GM19351 (cell line): ENCODE measurements around the gene RFPL3.
"Not testable (repeated sequence)": the region's sequence is repeated elsewhere in the genome, so short reads cannot be mapped to it uniquely, and the experiment has no call there.

Experiments
- ATAC-seq: cut with Tn5 transposase; IDR thresholded peaks from one replicate; pipeline ENCODE4 v1.9.1; 2021; ENCODE audit warnings: mild to moderate bottlenecking, moderate library complexity; ENCODE audit not compliant: unreplicated experiment

RFPL3 gene

DNA sequence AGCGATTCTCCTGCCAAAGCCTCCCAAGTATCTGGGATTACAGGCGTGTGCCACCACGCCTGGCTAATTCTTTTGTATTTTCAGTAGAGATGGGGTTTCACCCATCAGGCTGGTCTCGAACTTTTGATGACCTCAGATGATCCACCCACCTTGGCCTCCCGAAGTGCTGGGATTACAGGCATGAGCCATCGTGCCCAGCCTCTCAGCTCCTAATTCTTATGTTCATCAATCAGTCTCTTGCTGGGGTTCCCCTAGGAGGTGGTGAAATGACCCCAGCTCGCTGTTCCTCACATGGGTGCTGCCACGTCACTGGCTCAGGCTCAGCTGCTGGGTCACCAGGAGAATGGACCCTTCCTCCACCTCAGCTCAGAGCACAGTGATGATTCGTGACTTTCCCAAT lies at the start of gene RFPL3:
Gene RFPL3, plus strand, starts transcription at position 301 of the 400 bp plus-strand sequence. CDS start 205 bp downstream, outside the sequence.
- not testable (repeated sequence) for ATAC-seq

- no peak for ATAC-seq
These were observed 49.5 kb upstream of the RFPL3 start for GRCh38 chr22:32308191-32308590.

GRCh38 chr22:32308934-32309333 lies 48.7 kb upstream of the RFPL3 start:
- ATAC-seq = no peak

GRCh38 chr22:32309585-32310251 lies 47.9 kb upstream of the RFPL3 start:
- ATAC-seq = no peak

DNA sequence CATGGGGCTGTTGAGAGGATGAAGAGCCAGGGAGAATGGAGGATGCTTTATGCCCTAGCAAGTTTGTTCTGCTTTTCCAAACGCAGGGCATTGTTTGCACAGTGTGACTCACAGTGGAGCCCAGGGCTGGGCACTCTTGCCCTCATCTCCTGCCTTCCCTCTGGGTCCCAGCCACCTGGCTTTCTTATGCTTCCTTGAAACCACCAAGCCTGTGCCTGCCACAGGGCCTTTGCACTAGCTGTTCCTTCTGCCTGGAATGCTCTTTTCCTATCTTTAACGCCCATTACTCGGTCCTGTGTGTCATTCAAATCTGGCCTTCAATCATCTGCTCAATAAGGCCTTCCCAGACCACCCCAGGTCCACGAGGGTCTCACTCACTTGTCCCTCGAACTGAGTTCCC lies 46.9 kb upstream of the RFPL3 start:
- ATAC-seq = no peak

- no peak for ATAC-seq
These were observed 46.1 kb upstream of the RFPL3 start for GRCh38 chr22:32311551-32312071.

- no peak for ATAC-seq
These were observed 44.9 kb upstream of the RFPL3 start for GRCh38 chr22:32312748-32313147.

DNA sequence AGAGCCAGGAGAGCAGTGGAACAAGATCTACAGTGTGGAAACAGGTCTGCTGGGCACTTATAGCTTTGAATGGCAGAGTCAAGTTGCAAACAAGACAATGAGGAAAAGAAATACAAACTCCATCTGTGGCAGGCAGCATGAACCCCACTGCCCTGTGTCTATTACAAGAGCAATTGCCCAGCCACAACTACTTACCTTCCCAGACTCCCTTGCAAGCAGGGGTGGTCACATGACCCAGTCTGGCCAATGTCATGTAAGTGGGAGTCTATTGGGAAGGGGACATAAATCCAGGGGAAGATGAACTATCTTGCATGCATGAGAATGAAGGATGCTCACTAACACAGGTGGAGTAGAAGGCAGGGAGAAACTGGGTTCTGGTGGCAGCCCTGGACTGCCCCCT lies 44.1 kb upstream of the RFPL3 start:
- ATAC-seq = no peak

DNA sequence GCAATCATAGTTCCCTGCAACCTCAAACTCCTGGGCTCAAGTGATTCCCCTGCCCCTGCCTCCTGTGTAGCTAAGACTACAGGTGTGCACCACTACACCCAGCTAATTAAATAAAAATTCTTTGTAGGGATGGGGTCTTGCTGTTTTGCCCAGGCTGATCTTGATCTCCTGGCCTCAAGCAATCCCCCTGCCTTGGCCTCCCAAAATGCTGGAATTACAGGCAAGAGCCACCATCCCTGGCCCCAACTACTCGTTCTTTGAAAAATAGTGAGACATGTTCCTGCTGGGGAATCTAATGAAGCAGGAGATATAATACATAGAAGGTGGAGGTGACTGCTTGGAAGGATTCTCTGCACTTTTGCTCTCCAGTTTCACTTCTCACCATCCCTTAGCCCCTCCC lies 40.1 kb upstream of the RFPL3 start:
- no peak for ATAC-seq

- ATAC-seq = no peak
These were observed 39.3 kb upstream of the RFPL3 start for GRCh38 chr22:32318361-32318760.

DNA sequence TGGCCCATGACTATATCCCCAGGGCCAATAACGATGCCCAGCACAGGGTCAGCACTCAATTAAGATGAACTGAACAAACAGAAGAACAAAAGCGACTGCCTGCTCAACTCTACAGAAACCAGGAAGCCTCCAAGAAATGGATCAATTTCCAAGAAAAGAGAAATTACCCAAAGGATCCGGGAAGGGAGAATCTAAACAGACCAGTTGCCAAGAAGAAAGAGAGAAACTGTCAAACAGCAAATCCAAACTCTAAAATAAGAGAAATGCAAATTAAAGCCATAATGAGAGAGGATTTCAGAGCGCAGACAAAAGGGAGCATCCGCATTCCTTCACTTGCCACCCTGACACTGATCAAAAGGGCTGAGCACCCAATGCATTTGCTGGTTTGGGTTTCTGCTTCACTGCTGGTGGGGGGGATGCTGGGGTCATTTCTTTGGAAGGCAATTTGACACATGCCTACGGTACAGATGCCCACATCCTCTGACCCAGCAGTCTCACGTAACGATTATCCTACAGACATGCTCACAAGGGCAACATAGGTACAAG lies 37.7 kb upstream of the RFPL3 start:
- ATAC-seq = no peak

DNA sequence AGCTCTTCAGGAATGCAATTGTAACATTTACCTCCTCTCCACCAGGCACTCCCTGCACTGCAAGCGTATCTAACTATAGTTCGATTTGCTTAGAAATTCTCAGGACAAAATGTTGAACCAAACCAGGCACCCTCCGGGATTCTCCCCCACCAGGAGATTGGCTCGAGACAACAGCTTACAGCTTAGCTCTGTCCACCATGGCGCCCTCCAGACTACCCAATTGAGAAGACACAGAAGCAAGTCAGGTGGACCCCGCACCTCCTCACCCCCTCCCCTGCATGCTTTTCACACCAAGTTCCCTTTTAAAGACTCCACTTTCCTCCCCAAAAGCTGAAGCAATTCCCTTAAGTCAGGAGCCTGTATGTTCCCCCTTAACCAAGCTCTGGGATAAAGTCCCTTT lies 34.7 kb upstream of the RFPL3 start:
- ATAC-seq = no peak

GRCh38 chr22:32323513-32324164 lies 34.0 kb upstream of the RFPL3 start:
- ATAC-seq = no peak

DNA sequence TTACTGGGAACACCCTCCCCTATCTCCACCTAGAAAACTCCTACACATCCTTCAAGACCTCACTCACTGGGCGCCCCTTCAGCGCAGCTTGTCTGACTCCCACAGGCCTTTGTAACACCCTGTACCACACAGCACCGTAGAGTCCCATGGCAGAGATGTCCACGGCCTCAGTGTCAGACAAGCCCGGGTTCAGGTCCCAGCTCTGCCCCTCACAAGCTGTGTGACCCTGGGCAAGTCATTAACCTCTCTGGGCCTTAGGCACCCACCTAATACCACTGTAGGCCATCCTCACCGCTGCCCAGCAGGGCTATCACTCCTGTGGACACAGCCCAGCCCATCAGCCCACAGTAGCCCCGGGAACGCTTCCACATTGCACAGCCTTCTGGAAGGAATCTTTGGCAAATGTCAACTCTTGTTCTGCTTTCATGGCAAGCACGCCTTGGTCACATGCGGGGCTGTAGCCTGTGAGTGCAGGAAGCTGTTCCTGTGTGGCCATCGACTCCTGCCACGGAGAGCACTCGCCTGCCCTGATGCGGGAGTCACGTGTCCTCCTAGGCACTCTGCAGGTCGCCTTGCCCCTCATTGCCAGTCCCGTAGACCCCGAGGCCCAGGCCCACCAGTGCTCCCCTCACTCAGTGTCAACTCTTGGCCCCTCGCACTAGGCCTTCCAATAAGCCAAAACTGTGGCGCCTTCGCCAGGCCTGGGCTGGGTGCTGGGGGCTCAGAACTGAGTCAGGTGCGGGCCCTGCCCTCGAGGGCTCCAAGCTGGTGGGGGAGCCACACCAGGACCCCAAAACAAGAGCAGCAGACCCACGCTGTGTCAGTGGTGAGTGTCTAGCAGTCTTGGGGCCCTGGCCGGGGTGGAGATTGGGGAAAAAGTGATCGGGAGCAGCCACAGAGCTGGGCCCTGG lies 32.9 kb upstream of the RFPL3 start:
- ATAC-seq = no peak

DNA sequence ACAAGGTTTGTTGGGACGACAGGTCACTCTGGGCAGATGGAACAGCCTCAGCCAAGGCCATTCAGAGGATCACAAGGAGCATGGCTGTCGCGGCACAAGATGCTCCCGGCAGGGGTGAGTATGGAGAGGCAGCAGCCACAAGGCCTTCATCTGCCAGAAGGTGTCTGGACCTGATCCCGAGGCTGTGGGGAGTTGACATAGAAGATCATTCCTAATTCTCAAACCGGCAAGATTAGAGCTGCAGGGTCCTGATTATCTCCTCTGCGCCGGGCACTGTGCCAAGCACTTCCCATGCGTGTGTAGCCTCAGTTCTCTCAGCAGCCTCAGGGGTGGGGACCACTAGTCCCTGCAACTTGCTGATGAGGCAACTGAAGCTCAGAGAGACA lies 32.3 kb upstream of the RFPL3 start:
- ATAC-seq = no peak

DNA sequence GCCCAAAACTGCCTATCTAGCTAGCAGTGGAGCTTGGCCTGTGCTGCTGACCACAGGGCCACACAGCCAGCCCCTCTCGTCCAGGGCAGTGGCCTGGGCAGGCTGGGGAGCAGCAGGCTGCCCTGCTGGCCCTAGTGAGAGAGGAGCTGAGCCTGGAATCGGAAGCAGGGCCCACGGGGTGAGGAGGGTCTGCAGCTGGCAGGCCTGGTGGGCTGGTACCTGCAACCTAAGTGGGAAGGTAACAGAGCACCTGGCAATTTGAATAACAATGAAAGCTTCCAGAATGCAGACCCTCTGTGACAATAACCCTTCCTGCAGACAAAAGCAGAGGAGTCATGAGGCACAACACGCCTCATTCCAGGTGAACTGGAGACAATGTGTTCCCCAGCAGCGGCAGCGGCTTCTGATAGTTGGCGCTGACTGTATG lies 31.8 kb upstream of the RFPL3 start:
- ATAC-seq = no peak

- no peak for ATAC-seq
These were observed 31.0 kb upstream of the RFPL3 start for GRCh38 chr22:32326647-32327046.

- no peak for ATAC-seq
These were observed 30.6 kb upstream of the RFPL3 start for GRCh38 chr22:32327066-32327465.

- no peak for ATAC-seq
These were observed 30.0 kb upstream of the RFPL3 start for GRCh38 chr22:32327596-32328171.

- ATAC-seq = no peak
These were observed 29.1 kb upstream of the RFPL3 start for GRCh38 chr22:32328306-32329201.
